HepG2 (cell line): Measurements from ENCODE around the gene PRODH. TPM values are rescaled to one million over a fixed set of nuclear protein-coding genes. Genes with fewer than 3 reads are reported as not detected.
"Not testable (repeated sequence)": the region's sequence is repeated elsewhere in the genome, so short reads cannot be mapped to it uniquely, and the experiment has no call there.

Source experiments
- ATAC-seq: fragments of 200-7000 bp; cut with Tn5 transposase; 3 replicates; pipeline ENCODE4 v1.9.1; 2020; ENCODE audit warnings: mild to moderate bottlenecking, moderate library complexity
- BruUV-seq: library from RNA; stranded (reverse); fragments of 400-500 nt; replicated peaks from 2 replicates; lab custom pipeline; 2021; lab: Mats Ljungman, UMichigan
- CTCF ChIA-PET: fragments of 300-600 bp; formaldehyde crosslinking; extraction: SDS; loops from one replicate; lab custom pipeline; 2021; ENCODE audit warnings: low total read pairs, inconsistent platforms, low intra/inter-chr PET ratio; lab: Yijun Ruan, JAX
- POLR2A ChIA-PET: fragments of 350-600 bp; sonication (Branson Sonifier 250); formaldehyde crosslinking; loops from one replicate; lab custom pipeline; 2020; ENCODE audit warnings: antibody characterized with exemption, inconsistent platforms; lab: Yijun Ruan, JAX
- DNase-seq: peaks from one replicate; pipeline ENCODE4 v3.0.0-alpha.2; 2015; ENCODE audit warnings: low spot score
- FAIRE-seq: peaks from 3 replicates; lab custom pipeline; 2011; peaks lifted over from hg19 to GRCh38; lab: Jason Lieb, UNC
- H2AFZ ChIP-seq: one replicate; pipeline ENCODE4 v1.6.1; 2011; ENCODE audit warnings: low read length, inconsistent platforms
- H3K27ac ChIP-seq: fragments of 300-600 bp; 3 replicates; pipeline ENCODE4 v1.8.0; 2011; ENCODE audit warnings: mixed run types, mild to moderate bottlenecking, mixed read lengths, low read length, inconsistent platforms; ENCODE audit not compliant: insufficient read depth; ENCODE audit errors: extremely low read length
- H3K27me3 ChIP-seq, 2 experiments: fragments of 200-600 bp in 1 of 2; 2 replicates in 1 of 2; 3 replicates in 1 of 2; pipeline versions ENCODE4 v1.6.0 to v1.8.0; 2011; ENCODE audit warnings: low read length in 2 of 2, mild to moderate bottlenecking in 2 of 2, moderate library complexity in 2 of 2, inconsistent platforms in 1 of 2; ENCODE audit not compliant: insufficient read depth in 2 of 2, control insufficient read depth in 1 of 2
- H3K36me3 ChIP-seq, 2 experiments: fragments of 200-600 bp in 1 of 2; replicated peaks in 1 of 2; 2 replicates in 1 of 2; 3 replicates in 1 of 2; pipeline versions ENCODE4 v1.5.1 to v1.8.0; 2011; ENCODE audit warnings: low read length in 2 of 2, inconsistent platforms in 1 of 2; ENCODE audit not compliant: insufficient read depth in 2 of 2, control insufficient read depth in 1 of 2
- H3K4me1 ChIP-seq: 2 replicates; pipeline ENCODE4 v1.5.1; 2012; ENCODE audit warnings: low read length, inconsistent platforms; ENCODE audit not compliant: insufficient read depth
- H3K4me2 ChIP-seq: 2 replicates; pipeline ENCODE4 v1.6.0; 2011; ENCODE audit warnings: low read depth, low read length, inconsistent platforms
- H3K4me3 ChIP-seq, 3 experiments: fragments of 200-600 bp in 1 of 3; sonication (generic), shearing (Covaris generic) in 1 of 3; replicated peaks in 1 of 3; 2 replicates each; pipeline ENCODE4 v1.5.1; 2011 to 2016; ENCODE audit warnings: low read length in 3 of 3, inconsistent platforms in 2 of 3, low read depth in 2 of 3, mild to moderate bottlenecking in 2 of 3, control low read depth in 1 of 3, mixed read lengths in 1 of 3; ENCODE audit not compliant: insufficient read depth in 1 of 3
- H3K79me2 ChIP-seq: one replicate; pipeline ENCODE4 v1.6.1; 2011; ENCODE audit warnings: low read length, inconsistent platforms; ENCODE audit not compliant: insufficient read depth
- H3K9ac ChIP-seq: 2 replicates; pipeline ENCODE4 v1.6.0; 2011; ENCODE audit warnings: mild to moderate bottlenecking, low read depth, low read length, inconsistent platforms; ENCODE audit not compliant: insufficient read depth
- H3K9me3 ChIP-seq: 2 replicates; pipeline ENCODE4 v1.5.1; 2012; ENCODE audit warnings: mild to moderate bottlenecking, low read length
- H4K20me1 ChIP-seq: 2 replicates; pipeline ENCODE4 v1.6.0; 2011; ENCODE audit warnings: inconsistent platforms, mild to moderate bottlenecking, low read length, moderate library complexity; ENCODE audit not compliant: insufficient read depth
- WGBS: methylation state at CpG from one replicate; pipeline ENCODE4 v1.1.6; 2017; ENCODE audit warnings: low lambda C conversion rate; 5-methylcytosine and 5-hydroxymethylcytosine counted together
- in situ Hi-C: cut with HindIII; loops from 2 replicates; pipeline ENCODE4 v1.10.0; 2017; ENCODE audit warnings: low pct_unique_long_range_greater_than_20kb; ENCODE audit not compliant: extremely low pct_ligation_motif_present
- intact Hi-C: fragments of 100-400 bp; cut with micrococcal nuclease; formaldehyde crosslinking; loops from one replicate; pipeline ENCODE4 v1.10.0; 2022; ENCODE audit not compliant: unreplicated experiment
- polyA plus RNA-seq, 8 experiments: library from polyadenylated mRNA; depleted of rRNA in 3 of 8; stranded (reverse) in 7 of 8; unstranded in 1 of 8; fragments of >200 nt; fragmentation: Illumina TruSeq in 4 of 8; extraction: Trizol in 4 of 8; gene quantifications; 2 replicates each; pipeline versions ENCODE4 v1.2.1 to v1.2.3, GENCODE V29; 2011 to 2016; ENCODE audit warnings: low read depth in 4 of 8, missing spikeins in 1 of 8, mixed read lengths in 1 of 8; ENCODE audit not compliant: insufficient read depth in 1 of 8
- total RNA-seq, 5 experiments: library from RNA; depleted of rRNA; stranded (reverse); fragments of >200 nt; fragmentation: Illumina TruSeq; extraction: Trizol; gene quantifications; 2 replicates each; pipeline ENCODE4 v1.2.3, GENCODE V29; 2016; ENCODE audit warnings: low read depth in 1 of 5

Gene PRODH
- total and polyA plus RNA-seq, 2 of the 13 experiments (the other 11 are each of a cell fraction or from before 2014, with no cell fraction given): 0.29 to 0.30 TPM

DNA sequence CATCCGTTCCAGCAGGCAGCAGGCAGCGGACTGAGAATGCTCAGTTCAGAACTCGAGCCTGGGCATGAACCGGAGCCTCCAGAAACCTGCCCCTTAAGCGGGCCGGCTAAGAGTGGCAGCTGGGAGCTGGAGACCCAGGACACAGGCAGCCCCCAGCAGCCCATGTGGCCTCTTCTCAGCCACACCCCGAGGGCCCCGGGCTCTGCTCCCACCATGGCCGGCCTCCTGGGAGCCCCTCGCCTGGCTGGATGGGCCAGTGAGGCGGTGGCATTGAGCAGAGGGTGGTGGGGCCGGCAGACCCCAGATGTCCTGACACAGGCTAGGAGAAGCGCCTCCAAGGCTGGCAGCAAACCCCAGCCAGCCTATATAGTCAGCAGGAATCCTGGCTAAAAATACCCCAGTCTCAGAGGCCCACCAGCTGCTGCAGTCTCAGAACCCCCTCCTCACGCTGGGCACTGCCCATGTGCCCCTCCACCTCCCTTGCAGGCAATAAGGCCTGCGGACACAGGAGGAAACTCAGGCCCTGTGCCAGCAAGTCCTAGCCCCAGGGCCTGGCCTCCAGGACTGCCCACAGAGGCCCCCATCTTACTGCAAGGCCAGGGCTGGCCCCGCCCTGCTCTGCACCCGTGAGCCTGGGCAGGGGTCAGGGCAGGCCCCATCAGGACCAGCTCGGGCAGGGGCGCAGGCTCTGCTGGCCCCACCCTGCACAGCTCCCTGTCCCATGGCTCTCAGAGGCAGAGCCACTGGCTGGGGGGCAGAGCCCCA is 28.6 kb upstream of the PRODH start:
- H3K4me3 ChIP-seq, H3K27ac ChIP-seq, FAIRE-seq, H3K9me3 ChIP-seq, ATAC-seq, BruUV-seq, H3K79me2 ChIP-seq, CTCF ChIA-PET, H3K4me1 ChIP-seq, H3K4me2 ChIP-seq, H3K9ac ChIP-seq, H3K36me3 ChIP-seq, DNase-seq, H4K20me1 ChIP-seq, POLR2A ChIA-PET, intact Hi-C loops, H2AFZ ChIP-seq: not testable (repeated sequence)
- 30% methylated on average over 2 of the region's 19 CpGs for WGBS
- in situ Hi-C loops: loop anchor here (25.0 kb wide), 2 partner anchors 1198 to 1323 kb away; partner anchors contain the start of gene CCDC188
- peaks cover 3 to 19% of the 10 kb centered on the region in 2 experiments; a peak in 4 of 5 replicates for H3K27me3 ChIP-seq

DNA sequence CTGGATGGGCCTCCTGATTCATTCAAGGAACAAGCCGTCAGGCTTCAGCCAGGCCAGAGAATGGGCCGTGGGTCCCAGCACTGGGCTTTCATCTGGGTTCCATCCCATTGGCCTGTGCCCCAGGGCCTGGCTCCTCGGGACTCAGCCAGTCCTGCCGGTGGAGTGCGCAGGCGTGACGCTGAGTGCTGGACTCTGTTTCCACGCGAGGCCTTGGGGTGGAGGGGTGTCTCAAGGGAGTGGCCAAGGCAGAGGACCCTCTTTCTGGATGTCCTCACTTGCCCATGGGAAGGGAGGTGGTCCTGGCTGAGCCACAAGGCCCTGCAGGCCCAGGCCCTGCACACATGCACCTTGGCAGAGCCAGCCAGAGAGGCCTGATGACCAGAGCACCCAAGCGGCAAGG is 28.0 kb upstream of the PRODH start:
- in situ Hi-C loops: loop anchor here (25.0 kb wide), 2 partner anchors 1198 to 1323 kb away; partner anchors contain the start of gene CCDC188
- H3K9ac ChIP-seq, H3K27ac ChIP-seq, ATAC-seq, H3K4me2 ChIP-seq, H3K4me3 ChIP-seq, H3K9me3 ChIP-seq, FAIRE-seq, H3K79me2 ChIP-seq, H2AFZ ChIP-seq, H3K4me1 ChIP-seq, H4K20me1 ChIP-seq, POLR2A ChIA-PET, CTCF ChIA-PET, BruUV-seq, DNase-seq, intact Hi-C loops, H3K36me3 ChIP-seq: not testable (repeated sequence)
- 0% methylated on average over 2 of the region's 10 CpGs for whole genome bisulfite sequencing
- H3K27me3 ChIP-seq: peaks cover 2 to 15% of the 10 kb centered on the region in 2 experiments; a peak in 4 of 5 replicates
